Renal cortex interstitium (tissue), 11 donors: ENCODE results near the gene HAPLN3. TPM values are rescaled to one million over a fixed set of nuclear protein-coding genes. Genes with fewer than 3 reads are reported as not detected.

Source experiments
- DNase-seq, 11 donors: peaks; one replicate each; pipeline ENCODE4 v3.0.0-alpha.2; 2013; ENCODE audit warnings: low read depth in 9 of 11, low spot score in 4 of 11; ENCODE audit errors: extremely low read depth in 1 of 11
- polyA plus RNA-seq, 3 donors: library from polyadenylated mRNA; unstranded; fragments of 120-200 nt; gene quantifications; one replicate each; pipeline ENCODE4 v1.2.1, GENCODE V29; 2013; ENCODE audit not compliant: insufficient read length in 3 of 3

The HAPLN3 gene
- polyA plus RNA-seq, 3 donors, result 3.4 to 5.1 (median 4.1) TPM

DNA sequence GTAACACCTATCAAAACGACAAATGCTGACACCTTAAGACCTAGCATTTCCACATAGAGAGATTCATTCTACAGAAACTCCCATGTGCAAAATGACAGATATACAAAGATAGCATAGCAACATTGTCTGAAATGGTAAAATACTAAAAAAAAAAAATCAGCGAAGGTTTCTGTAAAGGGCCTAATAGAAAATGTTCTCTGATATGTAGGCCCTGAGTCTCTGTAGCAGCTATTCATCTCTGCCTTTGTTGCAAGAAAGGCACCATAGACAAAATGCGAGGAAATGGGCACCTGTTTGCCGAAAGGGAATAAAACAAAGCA is 18.5 kb upstream of the HAPLN3 start:
- DNase-seq, result no peak

GRCh38 chr15:88913017-88913849 is 17.9 kb upstream of the HAPLN3 start, which contains the start of gene MFGE8:
TSS of gene MFGE8 (minus strand) at chr15:88913379. CDS start at chr15:88913319, 60 bp downstream.
- DNase-seq, result peak in 6 of 11 donors; percentile 73 to 82 (median 78)

- DNase-seq, result no peak
Measured at GRCh38 chr15:88912500-88912921, 17.2 kb upstream of the HAPLN3 start.

- DNase-seq, result no peak
Measured at GRCh38 chr15:88911766-88912118, 16.4 kb upstream of the HAPLN3 start.

DNA sequence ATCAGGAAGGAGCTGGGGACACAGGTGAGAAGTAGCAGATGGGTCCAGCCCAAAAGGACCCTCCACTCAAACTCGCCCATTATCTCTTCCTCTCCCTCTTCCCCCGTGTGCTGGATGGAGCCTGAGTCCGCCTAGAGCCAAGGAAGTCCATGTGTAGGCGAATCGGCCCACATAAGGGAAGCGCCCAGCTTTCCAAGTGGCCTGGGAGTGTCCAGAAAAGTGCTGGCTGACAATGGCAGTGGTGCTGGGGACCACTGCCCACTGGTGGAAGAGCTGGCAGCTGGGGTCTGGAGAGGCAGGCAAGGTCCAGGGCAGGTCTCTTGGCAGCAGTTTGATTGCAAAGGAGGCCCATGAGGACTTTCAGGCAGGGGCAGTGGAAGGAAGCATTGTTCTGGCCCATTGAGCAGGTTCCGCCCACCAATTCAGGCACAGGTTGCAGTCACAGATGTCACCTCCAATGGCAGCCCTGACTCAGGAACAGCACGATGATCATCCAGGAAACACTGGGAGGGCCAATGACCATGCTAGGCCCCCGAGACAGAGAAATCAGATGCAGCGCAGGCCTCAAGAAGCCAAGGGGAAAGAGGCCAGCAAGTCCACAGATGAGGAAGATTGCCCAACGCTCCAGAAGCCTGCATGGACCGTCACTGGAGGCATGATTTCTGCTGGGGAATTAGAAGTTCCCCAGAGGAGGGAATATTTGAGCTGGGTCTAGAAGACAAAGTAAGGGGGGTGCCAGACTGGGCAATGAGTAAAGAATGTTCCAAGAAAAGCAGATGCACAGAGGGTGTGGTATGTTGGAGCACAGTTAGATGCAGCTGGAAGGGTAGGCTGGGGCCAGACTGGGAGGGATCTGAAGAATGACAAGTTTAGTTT is 14.8 kb upstream of the HAPLN3 start:
- no peak for DNase-seq

- no peak for DNase-seq
Measured at GRCh38 chr15:88908697-88909621, 13.6 kb upstream of the HAPLN3 start.

DNA sequence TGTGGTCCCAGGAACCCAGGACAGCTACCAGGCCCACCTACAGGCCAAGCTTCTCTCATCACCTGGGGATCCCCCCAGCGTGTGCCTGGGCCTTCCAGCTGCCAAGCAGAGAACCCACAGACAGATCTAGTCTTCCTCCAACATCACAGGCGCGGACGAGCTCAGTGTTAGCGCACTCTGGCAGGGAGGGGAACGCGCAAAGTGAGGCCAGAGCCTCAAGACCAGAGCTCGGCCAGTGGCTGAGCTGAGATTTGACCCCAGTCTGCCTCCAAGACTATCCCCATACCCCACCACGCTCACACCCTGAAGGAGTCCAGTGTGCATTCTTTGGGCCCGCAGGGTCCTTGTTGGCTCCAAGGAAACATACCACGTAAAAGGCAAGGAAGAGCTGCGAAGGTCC is 12.8 kb upstream of the HAPLN3 start:
- no peak for DNase-seq

- DNase-seq, result no peak
Measured at GRCh38 chr15:88907111-88907510, 11.8 kb upstream of the HAPLN3 start.

GRCh38 chr15:88906551-88906950 is 11.2 kb upstream of the HAPLN3 start:
- DNase-seq, result no peak

- DNase-seq, result no peak
Measured at GRCh38 chr15:88906130-88906529, 10.8 kb upstream of the HAPLN3 start.

DNA sequence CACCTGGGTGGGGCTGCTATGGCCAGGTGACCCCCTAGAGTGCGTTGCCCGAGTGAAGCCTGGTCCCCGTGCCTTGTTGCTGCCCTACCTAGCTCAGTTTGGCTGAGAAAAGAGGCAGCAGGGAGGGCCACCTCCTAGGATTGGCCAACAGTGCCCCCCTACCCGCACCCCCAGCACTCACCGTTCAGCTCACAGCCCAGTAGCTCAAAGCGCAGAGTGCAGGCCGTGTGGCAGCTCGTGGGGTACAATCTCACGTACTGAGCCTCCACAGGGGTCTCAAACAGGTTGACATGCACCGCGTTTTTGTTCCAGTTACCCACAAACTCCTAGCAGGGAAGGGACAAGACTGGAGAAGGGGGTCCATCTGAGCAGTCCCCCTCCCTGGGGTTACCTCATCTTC is 10.2 kb upstream of the HAPLN3 start:
- no peak for DNase-seq

DNA sequence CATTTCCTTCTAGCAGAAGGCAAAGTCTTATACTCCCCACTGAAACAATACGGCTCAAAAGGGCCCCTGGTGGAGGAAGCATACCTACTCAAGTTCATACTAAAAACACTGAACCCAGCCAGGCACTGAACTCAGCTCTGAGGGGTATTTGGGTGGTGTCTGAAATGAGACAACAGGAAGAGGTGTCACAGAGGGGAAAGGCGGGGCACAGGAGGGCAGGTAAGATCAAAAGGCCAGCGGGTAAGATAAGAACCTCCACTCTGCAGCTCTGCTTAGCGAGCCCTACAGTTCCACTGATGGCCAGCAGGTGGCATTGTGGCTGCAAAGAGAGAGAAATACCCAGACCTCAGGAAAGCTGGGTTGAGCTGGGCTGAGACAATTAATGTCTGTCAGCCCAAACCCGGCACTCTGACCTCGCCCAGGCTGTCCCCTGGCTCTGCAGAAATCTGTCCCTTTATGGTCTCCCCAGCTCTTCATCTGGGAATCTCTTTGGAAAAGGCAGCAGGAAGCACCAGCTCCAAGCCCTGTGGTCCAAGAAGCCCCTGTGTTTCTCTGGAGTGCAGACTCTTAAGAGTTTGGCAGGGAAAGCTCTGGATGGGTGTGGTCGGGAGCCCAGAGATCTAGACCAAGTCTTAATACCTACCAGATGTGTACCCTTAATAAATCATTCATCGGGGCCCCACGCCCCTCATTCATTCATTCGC is 9.4 kb upstream of the HAPLN3 start:
- peak in 3 of 11 donors; percentile 37 to 69 (median 62) for DNase-seq

- no peak for DNase-seq
Measured at GRCh38 chr15:88904257-88904623, 8.9 kb upstream of the HAPLN3 start.

GRCh38 chr15:88902846-88903245 is 7.5 kb upstream of the HAPLN3 start:
- DNase-seq, result no peak

GRCh38 chr15:88902221-88902835 is 7.0 kb upstream of the HAPLN3 start:
- no peak for DNase-seq

- no peak for DNase-seq
Measured at GRCh38 chr15:88901508-88902220, 6.3 kb upstream of the HAPLN3 start.

- no peak for DNase-seq
Measured at GRCh38 chr15:88900982-88901418, 5.7 kb upstream of the HAPLN3 start.
